Measurements from ENCODE around the gene PAK5.

- TF ChIP-seq POLR2A (IDR thresholded peaks at IDR 0.05) (no peak), CTCF (IDR thresholded peaks at IDR 0.05) (no peak)
Observed at GRCh38 chr20:9594284-9594875, 244.5 kb downstream of the PAK5 start.

Measured in uterus (tissue), 2 donors.